ENCODE measurements around the gene FZD4.

DNA sequence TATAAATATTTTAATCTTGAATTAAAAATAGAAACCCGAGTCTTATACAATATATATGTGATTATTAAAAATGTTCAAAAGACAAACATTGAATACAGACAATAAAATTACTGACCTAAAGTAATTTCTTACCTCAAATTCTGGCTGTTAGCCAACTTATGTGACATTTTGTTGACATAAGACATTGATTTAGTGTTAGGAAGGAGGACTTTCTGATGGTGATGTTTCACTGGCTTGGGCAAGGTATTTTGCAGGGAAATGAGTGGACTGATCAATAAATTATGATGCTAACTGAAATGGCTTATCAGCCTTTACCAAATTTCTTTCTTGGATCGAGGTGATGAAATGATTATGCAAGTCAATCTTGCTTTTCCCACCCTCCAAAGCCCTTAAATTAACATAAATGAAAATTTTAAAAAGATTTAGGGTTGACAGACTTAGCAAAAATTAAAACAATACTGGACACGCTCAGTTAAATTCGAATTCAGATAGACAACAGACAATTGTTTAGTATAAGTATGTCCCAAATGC, 33.2 kb upstream of the FZD4 start:
- TF ChIP-seq CTCF (IDR thresholded peaks at IDR 0.05) (no peak), POLR2A (IDR thresholded peaks at IDR 0.05) (no peak)

All from body of pancreas (tissue), 4 donors.